ENCODE results near the gene TCF12. TPM values are rescaled to one million over a fixed set of nuclear protein-coding genes. Genes with fewer than 3 reads are reported as not detected.

Gene TCF12
- total RNA-seq, 1 donor from 2014 or later: 112 TPM

- Mint-ChIP-seq H3K27ac (ENCODE audit: unreplicated experiment) (no peak overlapping the region), H3K4me1 (ENCODE audit: low read depth, unreplicated experiment) (peaks cover 43% of the 10 kb centered on the region), H3K27me3 (ENCODE audit: low read depth, unreplicated experiment) (no peaks in the 10 kb centered on the region), H3K36me3 (ENCODE audit: low read depth, unreplicated experiment) (no peaks in the 10 kb centered on the region), H3K4me3 (ENCODE audit: unreplicated experiment) (no peak overlapping the region), H3K9me3 (ENCODE audit: unreplicated experiment) (no peaks in the 10 kb centered on the region)
- DNase-seq (ENCODE audit: low read depth) (peak; percentile 62), FAIRE-seq (no peak)
- H3K27ac ChIP-seq (ENCODE audit: low read depth, low read length): no peak overlapping the region
- TF ChIP-seq CTCF (IDR thresholded peaks at IDR 0.05; ENCODE audit: insufficient read depth, low read depth, low read length) (no peak), EZH2 (IDR thresholded peaks at IDR 0.05; ENCODE audit: insufficient read depth, low read length) (no peak)
- H3K27me3 ChIP-seq (ENCODE audit: insufficient read depth, low read length): no peaks in the 10 kb centered on the region
- H3K9ac ChIP-seq (ENCODE audit: low read length): no peak overlapping the region
- H3K79me2 ChIP-seq (ENCODE audit: insufficient read depth, low read length): peaks cover 98% of the 10 kb centered on the region
- no peaks in the 10 kb centered on the region for H3K36me3 ChIP-seq (ENCODE audit: insufficient read depth, low read length)
- H2AFZ ChIP-seq (ENCODE audit: low read depth, low read length): no peak overlapping the region
- H3K4me3 ChIP-seq (ENCODE audit: insufficient read depth, low read depth, low read length): no peak overlapping the region
- peaks cover 90% of the 10 kb centered on the region for H4K20me1 ChIP-seq (ENCODE audit: insufficient read depth, low read length)
- peaks cover 3% of the 10 kb centered on the region for H3K4me1 ChIP-seq (ENCODE audit: insufficient read depth, low read length)
- H3K4me2 ChIP-seq (ENCODE audit: low read length): no peak overlapping the region
- H3K9me3 ChIP-seq (ENCODE audit: insufficient read depth, low read depth, low read length): no peaks in the 10 kb centered on the region
These were observed 45.7 kb downstream of the TCF12 start for GRCh38 chr15:56964182-56964581.

DNA sequence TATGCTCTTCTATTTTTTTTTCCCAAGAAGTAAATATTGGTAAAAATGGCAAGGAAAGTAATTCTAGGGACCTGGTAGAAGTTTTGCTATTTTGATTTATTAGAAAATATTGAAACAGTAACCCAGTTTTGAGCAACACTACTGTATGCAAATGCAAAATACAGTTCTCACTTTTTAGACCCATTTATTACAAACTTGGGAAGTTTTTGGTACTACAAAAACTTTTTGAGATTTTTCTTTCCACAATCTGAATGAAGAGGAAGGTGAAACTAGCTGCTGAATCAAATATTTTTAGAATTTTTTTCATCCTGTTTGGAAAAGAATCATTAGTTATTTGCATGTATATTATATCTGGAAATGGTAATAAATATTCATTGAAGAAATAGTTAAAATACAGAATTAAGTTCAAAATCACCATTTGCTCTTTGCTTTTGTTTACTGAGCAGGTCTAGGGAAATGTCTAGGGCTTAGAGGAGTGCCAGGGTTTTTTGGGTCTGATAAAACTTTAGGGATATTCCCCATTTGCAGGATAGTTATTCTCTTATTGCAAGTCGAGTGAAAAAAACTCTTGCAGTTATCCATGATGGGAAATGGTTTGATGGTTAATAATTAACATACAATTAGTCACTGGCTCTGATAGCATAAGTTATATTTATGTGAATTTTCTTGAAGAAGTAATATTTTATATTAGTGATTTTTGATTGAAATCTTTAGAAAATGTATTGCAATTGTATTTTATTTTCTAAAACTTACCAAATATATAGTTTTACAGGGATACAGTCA is 47.0 kb downstream of the TCF12 start:
- H3K9ac ChIP-seq (ENCODE audit: low read length): no peak overlapping the region
- H3K36me3 ChIP-seq (ENCODE audit: insufficient read depth, low read length): no peaks in the 10 kb centered on the region
- H4K20me1 ChIP-seq (ENCODE audit: insufficient read depth, low read length): peaks cover 90% of the 10 kb centered on the region
- peaks cover 97% of the 10 kb centered on the region for H3K79me2 ChIP-seq (ENCODE audit: insufficient read depth, low read length)
- Mint-ChIP-seq H3K9me3 (ENCODE audit: unreplicated experiment) (no peaks in the 10 kb centered on the region), H3K4me3 (ENCODE audit: unreplicated experiment) (no peak overlapping the region), H3K4me1 (ENCODE audit: low read depth, unreplicated experiment) (peaks cover 40% of the 10 kb centered on the region), H3K36me3 (ENCODE audit: low read depth, unreplicated experiment) (no peaks in the 10 kb centered on the region), H3K27ac (ENCODE audit: unreplicated experiment) (no peak overlapping the region), H3K27me3 (ENCODE audit: low read depth, unreplicated experiment) (no peaks in the 10 kb centered on the region)
- H3K27me3 ChIP-seq (ENCODE audit: insufficient read depth, low read length): no peaks in the 10 kb centered on the region
- no peak overlapping the region for H2AFZ ChIP-seq (ENCODE audit: low read depth, low read length)
- no peak for DNase-seq (ENCODE audit: low read depth)
- no peaks in the 10 kb centered on the region for H3K9me3 ChIP-seq (ENCODE audit: insufficient read depth, low read depth, low read length)
- TF ChIP-seq CTCF (IDR thresholded peaks at IDR 0.05; ENCODE audit: insufficient read depth, low read depth, low read length) (no peak), EZH2 (IDR thresholded peaks at IDR 0.05; ENCODE audit: insufficient read depth, low read length) (no peak)
- no peak for FAIRE-seq
- no peak overlapping the region for H3K4me2 ChIP-seq (ENCODE audit: low read length)
- no peak overlapping the region for H3K27ac ChIP-seq (ENCODE audit: low read depth, low read length)
- H3K4me1 ChIP-seq (ENCODE audit: insufficient read depth, low read length): no peaks in the 10 kb centered on the region
- H3K4me3 ChIP-seq (ENCODE audit: insufficient read depth, low read depth, low read length): no peak overlapping the region

- Histone ChIP-seq H3K4me2 (ENCODE audit: low read length) (no peak overlapping the region), H3K9me3 (ENCODE audit: insufficient read depth, low read depth, low read length) (no peaks in the 10 kb centered on the region), H3K79me2 (ENCODE audit: insufficient read depth, low read length) (peaks cover 99% of the 10 kb centered on the region), H4K20me1 (ENCODE audit: insufficient read depth, low read length) (peaks cover 94% of the 10 kb centered on the region), H2AFZ (ENCODE audit: low read depth, low read length) (no peak overlapping the region), H3K27me3 (ENCODE audit: insufficient read depth, low read length) (no peaks in the 10 kb centered on the region), H3K36me3 (ENCODE audit: insufficient read depth, low read length) (no peaks in the 10 kb centered on the region), H3K4me1 (ENCODE audit: insufficient read depth, low read length) (no peaks in the 10 kb centered on the region), H3K9ac (ENCODE audit: low read length) (no peak overlapping the region), H3K27ac (ENCODE audit: low read depth, low read length) (no peak overlapping the region), H3K4me3 (ENCODE audit: insufficient read depth, low read depth, low read length) (no peak overlapping the region)
- Mint-ChIP-seq H3K9me3 (ENCODE audit: unreplicated experiment) (no peaks in the 10 kb centered on the region), H3K4me1 (ENCODE audit: low read depth, unreplicated experiment) (peaks cover 41% of the 10 kb centered on the region), H3K27ac (ENCODE audit: unreplicated experiment) (no peak overlapping the region), H3K4me3 (ENCODE audit: unreplicated experiment) (no peak overlapping the region), H3K27me3 (ENCODE audit: low read depth, unreplicated experiment) (no peaks in the 10 kb centered on the region), H3K36me3 (ENCODE audit: low read depth, unreplicated experiment) (no peaks in the 10 kb centered on the region)
- DNase-seq (ENCODE audit: low read depth) (no peak), FAIRE-seq (no peak)
- TF ChIP-seq EZH2 (IDR thresholded peaks at IDR 0.05; ENCODE audit: insufficient read depth, low read length) (no peak), CTCF (IDR thresholded peaks at IDR 0.05; ENCODE audit: insufficient read depth, low read depth, low read length) (no peak)
These were observed 48.9 kb downstream of the TCF12 start for GRCh38 chr15:56967336-56967735.
